ENCODE data around the gene CCR2.

Gene CCR2

DNA sequence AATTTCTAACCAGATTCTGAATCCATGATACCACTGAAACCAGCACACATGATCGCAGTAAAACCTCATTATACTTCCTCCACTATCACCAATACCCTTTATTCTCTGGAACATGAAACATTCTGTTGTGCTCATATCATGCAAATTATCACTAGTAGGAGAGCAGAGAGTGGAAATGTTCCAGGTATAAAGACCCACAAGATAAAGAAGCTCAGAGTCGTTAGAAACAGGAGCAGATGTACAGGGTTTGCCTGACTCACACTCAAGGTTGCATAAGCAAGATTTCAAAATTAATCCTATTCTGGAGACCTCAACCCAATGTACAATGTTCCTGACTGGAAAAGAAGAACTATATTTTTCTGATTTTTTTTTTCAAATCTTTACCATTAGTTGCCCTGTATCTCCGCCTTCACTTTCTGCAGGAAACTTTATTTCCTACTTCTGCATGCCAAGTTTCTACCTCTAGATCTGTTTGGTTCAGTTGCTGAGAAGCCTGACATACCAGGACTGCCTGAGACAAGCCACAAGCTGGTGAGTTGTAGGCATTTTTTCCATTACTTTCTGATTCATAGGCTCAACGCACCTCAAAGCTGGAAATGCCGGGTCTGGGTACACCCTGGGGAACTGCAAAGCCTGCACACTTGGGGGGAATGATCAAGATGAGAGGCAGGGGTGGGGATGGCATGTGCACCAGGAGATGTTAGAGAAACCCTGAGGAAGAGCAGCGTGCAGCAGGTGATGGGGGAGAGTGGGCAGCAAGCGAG is at the start of gene CCR2:
TSS of gene CCR2 (plus strand) at position 465 of the 764 bp plus-strand sequence. CDS start 3,417 bp downstream, outside the sequence.
- H3K4me3 ChIP-seq (ENCODE audit: low read depth, low read length): no peak within 1 kb of the TSS
- H3K27ac ChIP-seq: no peak within 1 kb of the TSS
- in situ Hi-C loops (cut with HindIII; ENCODE audit: low pct_ligation_motif_present, low sequenced_read_pairs): no loop called here
- no peaks in the 10 kb centered on the region for H3K36me3 ChIP-seq (replicated peaks)
- TF ChIP-seq, protein P1, sequence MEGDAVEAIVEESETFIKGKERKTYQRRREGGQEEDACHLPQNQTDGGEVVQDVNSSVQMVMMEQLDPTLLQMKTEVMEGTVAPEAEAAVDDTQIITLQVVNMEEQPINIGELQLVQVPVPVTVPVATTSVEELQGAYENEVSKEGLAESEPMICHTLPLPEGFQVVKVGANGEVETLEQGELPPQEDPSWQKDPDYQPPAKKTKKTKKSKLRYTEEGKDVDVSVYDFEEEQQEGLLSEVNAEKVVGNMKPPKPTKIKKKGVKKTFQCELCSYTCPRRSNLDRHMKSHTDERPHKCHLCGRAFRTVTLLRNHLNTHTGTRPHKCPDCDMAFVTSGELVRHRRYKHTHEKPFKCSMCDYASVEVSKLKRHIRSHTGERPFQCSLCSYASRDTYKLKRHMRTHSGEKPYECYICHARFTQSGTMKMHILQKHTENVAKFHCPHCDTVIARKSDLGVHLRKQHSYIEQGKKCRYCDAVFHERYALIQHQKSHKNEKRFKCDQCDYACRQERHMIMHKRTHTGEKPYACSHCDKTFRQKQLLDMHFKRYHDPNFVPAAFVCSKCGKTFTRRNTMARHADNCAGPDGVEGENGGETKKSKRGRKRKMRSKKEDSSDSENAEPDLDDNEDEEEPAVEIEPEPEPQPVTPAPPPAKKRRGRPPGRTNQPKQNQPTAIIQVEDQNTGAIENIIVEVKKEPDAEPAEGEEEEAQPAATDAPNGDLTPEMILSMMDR (IDR thresholded peaks at IDR 0.05; ENCODE audit: low read depth, low read length, missing control alignments): no peak
- no peak for DNase-seq
- H3K27me3 ChIP-seq (replicated peaks): peaks cover 12% of the 10 kb centered on the region

DNA sequence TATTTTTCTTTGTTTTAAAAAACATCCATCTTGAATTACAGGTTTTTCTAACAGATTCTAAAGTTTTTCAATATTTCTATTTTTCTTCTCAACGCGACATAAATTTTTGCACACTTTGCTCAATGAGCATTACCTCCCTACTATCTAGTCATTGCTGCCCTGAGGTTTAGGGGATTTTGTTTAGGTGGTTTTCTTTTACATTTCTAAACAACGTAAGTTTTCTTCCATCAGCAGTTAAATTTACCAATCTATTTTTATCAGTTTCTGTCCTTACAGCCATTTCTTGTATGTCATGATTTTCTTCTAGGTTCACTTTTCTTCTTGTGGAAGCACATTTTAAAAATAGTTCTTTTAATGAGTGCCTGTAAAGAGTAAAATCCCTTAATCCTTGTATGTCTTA is 49.2 kb upstream of the CCR2 start:
- Histone ChIP-seq H3K27me3 (replicated peaks) (peaks cover 3% of the 10 kb centered on the region), H3K36me3 (replicated peaks) (no peaks in the 10 kb centered on the region), H3K4me3 (ENCODE audit: low read depth, low read length) (no peak overlapping the region), H3K27ac (no peak overlapping the region)
- DNase-seq: no peak
- TF ChIP-seq, protein P1 (IDR thresholded peaks at IDR 0.05; ENCODE audit: low read depth, low read length, missing control alignments): no peak
- in situ Hi-C loops (cut with HindIII; ENCODE audit: low pct_ligation_motif_present, low sequenced_read_pairs): no loop called here

DNA sequence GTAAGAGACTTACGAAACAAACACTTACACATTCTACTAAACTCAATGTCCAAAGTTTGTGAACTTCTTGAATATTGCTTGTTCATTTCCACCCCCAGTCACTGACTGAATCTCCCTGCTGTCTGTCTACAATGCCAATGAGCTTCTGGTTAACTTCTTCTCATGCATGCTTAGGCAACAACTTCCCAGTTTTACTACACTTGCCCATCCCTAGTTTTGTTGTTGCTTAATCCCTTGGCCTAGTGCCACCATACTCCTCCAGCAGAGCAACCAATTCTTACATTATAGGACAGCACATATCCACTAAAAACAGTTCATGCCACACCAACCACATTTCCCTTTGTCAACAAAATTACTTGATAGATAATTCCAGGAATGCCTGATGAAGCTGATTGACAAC is 40.9 kb upstream of the CCR2 start:
- TF ChIP-seq, protein P1 (IDR thresholded peaks at IDR 0.05; ENCODE audit: low read depth, low read length, missing control alignments): no peak
- DNase-seq: no peak
- no peak overlapping the region for H3K27ac ChIP-seq
- no peaks in the 10 kb centered on the region for H3K27me3 ChIP-seq (replicated peaks)
- no peak overlapping the region for H3K4me3 ChIP-seq (ENCODE audit: low read depth, low read length)
- H3K36me3 ChIP-seq (replicated peaks): no peaks in the 10 kb centered on the region
- in situ Hi-C loops (cut with HindIII; ENCODE audit: low pct_ligation_motif_present, low sequenced_read_pairs): no loop called here

DNA sequence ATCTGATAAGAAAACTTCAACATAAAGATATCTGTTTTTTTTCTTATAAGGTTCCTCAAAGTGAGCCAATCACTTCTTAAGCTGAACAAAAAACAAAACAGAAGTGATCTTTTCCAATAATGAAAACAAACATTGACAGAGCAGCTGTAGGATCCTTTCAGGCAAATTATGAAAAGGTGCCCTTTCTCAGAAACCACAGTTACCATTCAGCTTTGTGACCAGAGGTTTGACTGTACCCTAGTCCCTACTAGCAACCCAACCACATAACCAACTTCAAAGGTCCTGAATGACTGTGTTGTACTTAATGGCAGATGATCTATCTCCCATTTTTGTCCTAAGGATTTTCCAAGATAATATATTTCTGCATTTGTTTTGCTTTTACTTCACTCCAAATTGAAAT is 39.4 kb upstream of the CCR2 start:
- Histone ChIP-seq H3K27me3 (replicated peaks) (no peaks in the 10 kb centered on the region), H3K27ac (no peak overlapping the region), H3K36me3 (replicated peaks) (no peaks in the 10 kb centered on the region), H3K4me3 (ENCODE audit: low read depth, low read length) (no peak overlapping the region)
- DNase-seq: no peak
- TF ChIP-seq, protein P1 (IDR thresholded peaks at IDR 0.05; ENCODE audit: low read depth, low read length, missing control alignments): no peak
- in situ Hi-C loops (cut with HindIII; ENCODE audit: low pct_ligation_motif_present, low sequenced_read_pairs): no loop called here

DNA sequence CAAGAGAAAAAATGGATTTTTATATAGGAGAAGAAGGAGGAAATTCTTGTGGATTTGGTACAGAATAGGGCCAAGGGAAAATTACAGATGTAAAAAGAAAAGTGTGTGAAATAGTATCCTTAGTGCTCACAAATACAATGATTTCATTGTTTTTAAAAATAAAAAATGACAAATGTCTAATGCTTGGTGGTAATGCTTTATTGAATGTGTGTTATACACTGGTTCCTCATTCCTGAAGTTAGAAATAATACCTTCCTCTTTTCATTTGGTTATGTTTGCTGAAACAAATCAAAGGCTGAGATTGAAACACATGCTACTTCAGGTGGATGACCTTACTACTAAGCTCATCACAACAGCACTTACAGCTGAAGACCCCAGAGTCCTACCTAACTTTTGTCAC is 37.7 kb upstream of the CCR2 start:
- Histone ChIP-seq H3K36me3 (replicated peaks) (no peaks in the 10 kb centered on the region), H3K27ac (no peak overlapping the region), H3K27me3 (replicated peaks) (no peaks in the 10 kb centered on the region), H3K4me3 (ENCODE audit: low read depth, low read length) (no peak overlapping the region)
- TF ChIP-seq, protein P1 (IDR thresholded peaks at IDR 0.05; ENCODE audit: low read depth, low read length, missing control alignments): no peak
- DNase-seq: no peak
- in situ Hi-C loops (cut with HindIII; ENCODE audit: low pct_ligation_motif_present, low sequenced_read_pairs): no loop called here
